GM18517 (cell line): Measurements from ENCODE around the gene MYRF.

Experiments used
- ATAC-seq: cut with Tn5 transposase; IDR thresholded peaks from one replicate; pipeline ENCODE4 v1.9.1; 2021; ENCODE audit warnings: mild to moderate bottlenecking, moderate library complexity; ENCODE audit not compliant: unreplicated experiment

MYRF gene

DNA sequence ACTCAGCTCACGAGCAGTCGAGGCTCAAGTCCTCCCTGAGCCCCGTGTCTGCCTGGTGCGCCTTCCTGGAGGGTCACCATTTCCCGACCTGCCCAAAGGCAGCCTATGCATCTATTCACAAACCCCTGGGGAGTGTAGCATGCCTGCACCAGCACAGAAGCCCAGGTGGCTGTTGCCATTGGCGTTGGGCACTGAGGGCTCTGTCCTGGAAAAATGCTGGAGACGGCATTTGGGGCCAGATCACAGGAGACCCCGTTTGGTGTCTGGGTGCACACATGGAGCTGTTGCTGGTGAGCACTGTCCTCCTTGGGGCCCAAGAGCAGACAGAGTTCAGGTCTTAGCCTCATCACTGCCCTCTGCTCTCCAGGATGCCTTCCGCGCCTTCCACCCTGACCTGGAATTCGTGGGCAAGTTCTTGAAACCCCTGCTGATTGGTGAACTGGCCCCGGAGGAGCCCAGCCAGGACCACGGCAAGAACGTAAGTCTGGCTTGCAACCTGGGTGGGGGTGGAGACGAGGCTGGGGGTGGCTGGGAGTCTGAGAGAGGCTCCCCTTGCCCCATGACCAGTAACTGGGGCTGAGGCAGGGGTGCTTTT is 85.1 kb downstream of the MYRF start:
- ATAC-seq: no peak
